ENCODE data around the gene SLC13A4.

Gene SLC13A4

GRCh38 chr7:135733603-135734342 is 5.8 kb upstream of the SLC13A4 start:
- TF ChIP-seq CTCF (IDR thresholded peaks at IDR 0.05) = no peak
- no peak overlapping the region for H3K4me3 ChIP-seq (ENCODE audit: low read depth, low read length)
- no peaks in the 10 kb centered on the region for H3K79me2 ChIP-seq
- H3K9ac ChIP-seq = no peak overlapping the region
- no peak overlapping the region for H3K27ac ChIP-seq
- H3K9me3 ChIP-seq (ENCODE audit: control insufficient read depth, low read length) = no peaks in the 10 kb centered on the region
- H3K27me3 ChIP-seq (ENCODE audit: control insufficient read depth, insufficient read depth, low read length) = no peaks in the 10 kb centered on the region
- H2AFZ ChIP-seq = no peak overlapping the region
- no peak overlapping the region for H3K4me2 ChIP-seq (ENCODE audit: low read length)
- H3K36me3 ChIP-seq (ENCODE audit: control insufficient read depth, insufficient read depth, low read length) = no peaks in the 10 kb centered on the region
- H3K4me1 ChIP-seq = no peaks in the 10 kb centered on the region

- Histone ChIP-seq H3K4me3 (ENCODE audit: low read depth, low read length) (no peak overlapping the region), H3K27ac (no peak overlapping the region), H3K9me3 (ENCODE audit: control insufficient read depth, low read length) (no peaks in the 10 kb centered on the region), H3K9ac (no peak overlapping the region), H3K27me3 (ENCODE audit: control insufficient read depth, insufficient read depth, low read length) (no peaks in the 10 kb centered on the region), H3K4me2 (ENCODE audit: low read length) (no peak overlapping the region), H3K79me2 (no peaks in the 10 kb centered on the region), H3K4me1 (no peaks in the 10 kb centered on the region), H3K36me3 (ENCODE audit: control insufficient read depth, insufficient read depth, low read length) (no peaks in the 10 kb centered on the region), H2AFZ (no peak overlapping the region)
- no peak for TF ChIP-seq CTCF (IDR thresholded peaks at IDR 0.05)
Measured at GRCh38 chr7:135731131-135731530, 3.1 kb upstream of the SLC13A4 start.

GRCh38 chr7:135729230-135729629 is 1.2 kb upstream of the SLC13A4 start:
- Histone ChIP-seq H3K36me3 (ENCODE audit: control insufficient read depth, insufficient read depth, low read length) (no peaks in the 10 kb centered on the region), H3K79me2 (no peaks in the 10 kb centered on the region), H3K27me3 (ENCODE audit: control insufficient read depth, insufficient read depth, low read length) (no peaks in the 10 kb centered on the region), H2AFZ (no peak overlapping the region), H3K4me2 (ENCODE audit: low read length) (no peak overlapping the region), H3K4me3 (ENCODE audit: low read depth, low read length) (no peak overlapping the region), H3K4me1 (no peaks in the 10 kb centered on the region), H3K9ac (no peak overlapping the region), H3K9me3 (ENCODE audit: control insufficient read depth, low read length) (no peaks in the 10 kb centered on the region), H3K27ac (no peak overlapping the region)
- no peak for TF ChIP-seq CTCF (IDR thresholded peaks at IDR 0.05)

- Histone ChIP-seq H3K4me2 (ENCODE audit: low read length) (no peak overlapping the region), H3K79me2 (no peaks in the 10 kb centered on the region), H3K9me3 (ENCODE audit: control insufficient read depth, low read length) (no peaks in the 10 kb centered on the region), H3K9ac (no peak overlapping the region), H3K27ac (no peak overlapping the region), H3K4me1 (no peaks in the 10 kb centered on the region), H3K36me3 (ENCODE audit: control insufficient read depth, insufficient read depth, low read length) (no peaks in the 10 kb centered on the region), H3K4me3 (ENCODE audit: low read depth, low read length) (no peak overlapping the region), H2AFZ (no peak overlapping the region), H3K27me3 (ENCODE audit: control insufficient read depth, insufficient read depth, low read length) (no peaks in the 10 kb centered on the region)
- TF ChIP-seq CTCF (IDR thresholded peaks at IDR 0.05) = no peak
Measured at GRCh38 chr7:135726911-135727673, 894 bp downstream of the SLC13A4 start.
